Liver (tissue), 3 donors: ENCODE results near the gene CEP170.
"Not testable (repeated sequence)": the region's sequence is repeated elsewhere in the genome, so short reads cannot be mapped to it uniquely, and the experiment has no call there.

Experiments used
- ATF3 ChIP-seq: IDR thresholded peaks from 2 replicates; pipeline ENCODE4 v1.6.1; 2016; ENCODE audit warnings: antibody characterized with exemption
- CTCF ChIP-seq: fragments of 150-350 bp; IDR thresholded peaks from 2 replicates; pipeline ENCODE4 v1.5.1; 2017; ENCODE audit warnings: improper control_type of control experiment, low read depth, low read length; ENCODE audit not compliant: missing input control
- REST ChIP-seq: IDR thresholded peaks from 2 replicates; pipeline ENCODE4 v1.6.1; 2016; ENCODE audit warnings: antibody characterized with exemption, mild to moderate bottlenecking
- RXRA ChIP-seq, 2 donors: IDR thresholded peaks; 2 replicates each; pipeline ENCODE4 v1.6.1; 2017 to 2018; ENCODE audit warnings: antibody characterized with exemption in 2 of 2, mild to moderate bottlenecking in 1 of 2
- donor health status: healthy.
- donor health status: healthy.

- TF ChIP-seq CTCF; REST; RXRA (IDR thresholded peaks at IDR 0.05); ATF3: not testable (repeated sequence)
These were observed 150.0 kb downstream of the CEP170 start for GRCh38 chr1:243105104-243105503.
